ENCODE data around the gene RACGAP1.
"Not testable (repeated sequence)": the region's sequence is repeated elsewhere in the genome, so short reads cannot be mapped to it uniquely, and the experiment has no call there.

The RACGAP1 gene

DNA sequence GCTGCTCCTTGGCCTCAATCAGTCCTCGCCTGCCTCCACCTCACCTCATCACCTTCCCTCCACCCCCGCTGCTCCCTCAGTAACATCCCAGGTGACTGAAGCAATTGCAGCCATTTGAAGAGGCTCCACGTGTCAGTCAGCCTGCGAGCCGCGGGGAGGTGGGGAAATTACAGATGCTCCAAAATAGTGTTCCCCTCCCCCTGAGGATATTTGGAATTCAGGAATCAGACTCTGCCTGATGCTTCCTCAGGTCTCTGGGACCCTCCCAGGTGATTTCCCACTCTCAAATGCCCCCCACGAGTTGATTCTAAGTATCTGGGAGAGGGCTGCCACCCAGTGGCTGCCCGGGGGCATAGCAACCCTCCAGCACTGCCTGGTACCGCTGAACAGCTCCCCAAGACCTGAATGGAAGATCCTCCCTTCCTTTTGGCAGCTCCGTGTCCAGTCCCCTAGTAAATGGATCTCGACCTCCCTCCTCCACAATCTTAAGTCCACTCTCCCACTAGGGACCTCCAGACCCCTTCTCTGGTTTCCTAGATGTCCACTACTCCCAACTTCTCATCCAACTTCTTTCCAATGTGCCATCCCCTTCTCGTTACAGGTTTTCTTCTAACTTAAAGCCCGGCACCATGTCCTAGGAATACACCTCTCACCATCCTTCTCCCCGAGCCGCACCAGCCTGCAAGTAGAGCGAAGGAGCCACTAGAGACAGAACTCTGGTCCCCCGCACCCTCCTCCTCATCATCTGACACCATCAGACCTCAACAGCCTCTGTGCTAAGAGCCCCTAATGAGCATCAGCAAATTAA is 30.7 kb upstream of the RACGAP1 start:
- DNase-seq (ENCODE audit: low spot score), result peak; percentile 68

- DNase-seq (ENCODE audit: low spot score), result no peak
Measured at GRCh38 chr12:50053583-50053982, 28.3 kb upstream of the RACGAP1 start.

GRCh38 chr12:50052964-50053363 is 27.7 kb upstream of the RACGAP1 start:
- no peak for DNase-seq (ENCODE audit: low spot score)

GRCh38 chr12:50052544-50052943 is 27.2 kb upstream of the RACGAP1 start:
- no peak for DNase-seq (ENCODE audit: low spot score)

GRCh38 chr12:50051101-50051806 is 26.0 kb upstream of the RACGAP1 start:
- DNase-seq (ENCODE audit: low spot score), result no peak

GRCh38 chr12:50050410-50051098 is 25.3 kb upstream of the RACGAP1 start:
- peak; percentile 88 for DNase-seq (ENCODE audit: low spot score)

DNA sequence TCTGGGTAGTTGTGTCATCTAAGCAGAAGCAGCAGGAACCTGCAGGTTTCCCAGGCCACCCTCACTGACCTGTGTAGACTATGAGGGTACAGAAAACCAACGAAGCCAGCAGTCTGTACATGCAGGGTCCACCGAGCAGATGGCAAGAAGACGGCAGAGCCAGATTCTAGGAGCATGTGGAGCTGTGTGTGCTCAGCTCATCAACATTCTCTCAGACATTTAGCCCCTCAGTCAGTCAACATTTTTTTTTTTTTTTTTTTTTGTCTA is 24.8 kb upstream of the RACGAP1 start:
- no peak for DNase-seq (ENCODE audit: low spot score)

- DNase-seq (ENCODE audit: low spot score), result peak; percentile 27
Measured at GRCh38 chr12:50049254-50050118, 24.2 kb upstream of the RACGAP1 start.

DNA sequence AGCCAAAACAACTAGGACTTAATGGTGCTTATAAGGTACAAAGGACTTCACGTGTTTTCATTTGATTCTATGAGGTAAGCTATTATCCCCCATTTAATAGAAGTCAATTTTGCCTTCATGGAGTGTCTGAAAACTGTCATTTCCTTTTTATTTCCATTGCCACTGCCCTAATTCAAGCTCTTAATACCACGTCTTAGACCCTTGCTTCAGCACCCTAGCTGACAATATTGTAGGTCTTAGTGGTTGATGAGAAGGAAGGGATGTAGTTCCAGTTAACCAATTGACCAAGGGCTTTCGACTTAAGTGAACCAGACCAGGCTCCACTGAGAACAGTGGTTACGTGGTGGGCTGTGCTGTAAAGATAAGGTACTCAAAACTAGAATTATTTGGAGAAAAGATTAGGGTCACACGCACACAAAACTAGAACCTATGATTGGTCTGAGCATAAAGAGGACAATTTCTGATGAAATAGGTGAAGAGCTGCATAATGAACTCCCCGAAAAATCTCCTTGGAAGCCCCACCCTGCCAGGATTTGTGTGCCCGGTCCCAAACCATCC is 22.5 kb upstream of the RACGAP1 start:
- no peak for DNase-seq (ENCODE audit: low spot score)

- DNase-seq (ENCODE audit: low spot score), result no peak
Measured at GRCh38 chr12:50043854-50044253, 18.6 kb upstream of the RACGAP1 start.

- DNase-seq (ENCODE audit: low spot score), result no peak
Measured at GRCh38 chr12:50043308-50043707, 18.0 kb upstream of the RACGAP1 start.

- no peak for DNase-seq (ENCODE audit: low spot score)
Measured at GRCh38 chr12:50042693-50043092, 17.4 kb upstream of the RACGAP1 start.

DNA sequence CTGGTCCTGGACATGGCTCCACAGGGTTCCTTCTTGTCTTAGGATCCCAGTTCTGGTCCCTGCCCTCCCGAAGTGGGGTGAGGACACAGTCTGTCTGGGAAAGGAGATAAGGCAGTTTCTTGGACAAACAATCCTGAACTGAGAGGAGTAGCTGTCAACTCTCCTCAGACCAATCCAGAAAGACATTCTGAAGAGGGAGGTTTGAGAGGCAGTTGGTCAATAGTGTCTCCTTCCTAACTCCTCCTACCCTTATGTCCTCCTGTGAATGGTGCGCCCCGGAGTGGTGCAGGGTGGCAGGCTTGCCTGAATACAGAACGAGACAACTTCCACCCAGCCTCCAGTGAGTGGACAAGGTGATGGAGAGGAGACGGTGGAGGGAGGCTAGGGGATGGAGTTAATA is 16.7 kb upstream of the RACGAP1 start:
- DNase-seq (ENCODE audit: low spot score), result no peak

DNA sequence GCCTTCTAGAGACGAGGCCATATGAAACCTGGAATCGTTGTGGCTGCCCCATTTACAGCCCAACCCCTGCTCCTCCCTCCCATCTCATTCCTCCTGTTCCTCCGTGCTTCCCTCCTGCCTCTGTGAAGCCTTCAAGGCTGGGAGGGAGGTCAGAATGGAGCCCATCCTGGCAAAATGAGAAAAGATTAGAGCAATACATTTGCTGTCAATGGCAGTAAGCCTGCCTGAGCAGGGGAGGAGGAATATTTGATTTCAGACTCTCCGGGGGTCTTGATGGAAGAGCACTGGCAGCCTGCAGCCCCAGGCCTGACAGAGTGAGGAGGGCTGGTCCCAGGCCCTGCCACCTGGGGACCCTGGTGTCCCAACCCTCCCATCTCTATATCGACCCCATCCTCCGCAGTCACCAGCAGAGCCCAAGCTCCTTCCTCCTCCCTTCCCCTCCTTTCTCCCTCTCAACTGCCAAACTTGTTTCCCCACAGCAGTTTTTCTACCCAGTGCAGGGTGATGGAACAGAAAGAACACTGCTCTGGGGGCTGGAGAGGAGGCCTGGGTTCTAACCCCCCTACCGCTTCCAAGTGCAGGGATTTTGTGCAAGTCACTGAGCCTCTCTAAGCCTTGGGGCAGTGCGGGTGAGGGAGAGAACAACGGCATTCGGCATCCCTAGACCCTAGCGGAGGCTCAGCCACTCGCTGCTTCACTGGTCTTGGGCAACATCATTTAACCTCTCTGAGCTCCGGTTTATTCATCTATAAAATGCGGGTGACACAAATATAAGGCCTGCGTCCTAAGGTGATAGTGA is 16.0 kb upstream of the RACGAP1 start:
- DNase-seq (ENCODE audit: low spot score), result no peak

DNA sequence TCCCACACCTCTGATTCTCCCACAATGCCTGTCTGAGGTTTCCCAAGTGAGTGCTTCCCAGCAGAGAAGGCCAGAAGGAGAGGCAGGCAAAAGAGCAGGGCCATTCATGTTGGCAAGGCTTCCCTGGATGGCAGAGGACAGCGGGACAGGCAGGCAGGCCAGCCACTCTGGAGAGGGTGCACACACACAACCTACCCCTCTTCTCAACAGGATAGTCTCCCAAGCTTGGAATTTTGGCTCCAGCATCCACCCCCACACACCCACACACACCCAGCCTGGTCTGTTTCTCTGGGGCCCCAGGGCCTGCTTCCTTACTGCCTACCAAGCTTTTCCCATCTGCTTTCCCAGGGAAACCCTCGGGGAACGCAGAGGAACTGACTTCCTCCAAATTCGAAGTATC is 15.4 kb upstream of the RACGAP1 start:
- DNase-seq (ENCODE audit: low spot score), result no peak

DNA sequence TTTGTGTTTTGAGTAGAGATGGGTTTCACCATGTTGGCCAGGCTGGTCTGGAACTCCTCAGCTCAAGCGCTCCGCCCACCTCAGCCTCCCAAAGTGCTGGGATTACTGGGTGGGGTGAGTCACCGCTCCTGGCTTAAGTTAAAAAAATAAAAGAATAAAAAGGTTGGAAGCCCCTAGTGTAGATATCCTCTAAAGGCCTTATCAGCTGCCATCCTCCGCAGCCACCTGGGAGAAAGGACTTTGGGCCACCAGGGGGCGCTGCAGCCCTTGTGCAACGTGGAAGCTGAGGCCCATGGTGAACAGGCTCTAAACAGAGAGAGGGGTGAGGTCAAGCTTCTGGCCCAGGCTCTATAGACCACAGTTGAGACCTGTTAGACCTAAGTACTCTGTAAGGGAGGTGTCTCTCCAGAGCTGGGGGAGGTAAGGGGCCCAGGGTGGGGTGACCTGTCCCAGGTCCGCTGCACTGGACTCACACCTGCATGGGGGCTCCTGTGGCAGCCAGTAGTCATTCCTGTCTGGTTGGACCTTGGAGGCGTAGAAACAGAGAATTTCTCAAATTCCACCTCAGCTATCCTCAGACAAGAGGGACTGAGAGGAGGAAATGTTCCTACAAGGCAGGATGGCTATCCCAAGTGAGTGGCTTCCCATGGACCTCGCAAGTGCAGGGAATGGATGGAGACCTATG is 14.0 kb upstream of the RACGAP1 start:
- peak; percentile 92 for DNase-seq (ENCODE audit: low spot score)

GRCh38 chr12:50038336-50038735 is 13.0 kb upstream of the RACGAP1 start:
- DNase-seq (ENCODE audit: low spot score), result no peak

- DNase-seq (ENCODE audit: low spot score), result no peak
Measured at GRCh38 chr12:50032854-50033581, 7.7 kb upstream of the RACGAP1 start.

GRCh38 chr12:50032515-50032853 is 7.2 kb upstream of the RACGAP1 start:
- DNase-seq (ENCODE audit: low spot score), result no peak

DNA sequence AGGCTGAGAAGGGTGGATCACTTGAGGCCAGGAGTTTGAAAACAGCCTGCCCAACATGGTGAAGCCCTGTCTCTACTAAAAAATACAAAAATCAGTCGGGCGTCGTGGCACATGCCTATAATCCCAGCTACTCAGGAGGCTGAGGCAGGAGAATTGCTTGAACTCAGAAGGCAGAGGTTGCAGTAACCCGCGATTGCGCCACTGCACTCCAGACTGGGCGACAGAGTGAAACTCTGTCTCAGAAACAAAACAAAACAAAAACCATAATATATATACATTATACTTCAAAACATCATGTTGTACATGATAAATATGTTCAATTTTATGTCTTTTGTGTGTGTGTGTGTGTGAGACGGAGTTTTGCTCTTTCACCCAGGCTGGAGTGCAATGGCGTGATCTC is 5.2 kb upstream of the RACGAP1 start:
- DNase-seq (ENCODE audit: low spot score), result not testable (repeated sequence)

Data from hematopoietic multipotent progenitor cell treated with erythropoietin and hydrocortisone succinate and interleukin-3 and kit ligand, for 17 days (in vitro differentiated cells).